ENCODE results near the gene ASMT.
"Not testable (repeated sequence)": the region's sequence is repeated elsewhere in the genome, so short reads cannot be mapped to it uniquely, and the experiment has no call there.

- not testable (repeated sequence) for TF ChIP-seq CTCF (conservative IDR thresholded peaks at IDR 0.05 in 1 of 2, IDR thresholded peaks at IDR 0.05 in 1 of 2; ENCODE audit: low read depth in 1 of 2, low read length in 2 of 2); EZH2 (IDR thresholded peaks at IDR 0.05; ENCODE audit: low read length, missing control alignments)
These were observed 40.7 kb upstream of the ASMT start for GRCh38 chrX:1574181-1574580.

Data from fibroblast of lung (primary cell).